H1 (cell line): ENCODE results near the gene SND1. TPM values are rescaled to one million over a fixed set of nuclear protein-coding genes. Genes with fewer than 3 reads are reported as not detected.

ENCODE experiments used
- CTCF ChIA-PET: fragments of 300-600 bp; sonication (Branson Sonifier 250); formaldehyde crosslinking; loops from one replicate; lab custom pipeline; 2021; ENCODE audit not compliant: partially characterized antibody; lab: Charles Lee
- POLR2A ChIA-PET: fragments of 300-600 bp; sonication (Branson Sonifier 250); formaldehyde crosslinking; loops from one replicate; lab custom pipeline; 2021; ENCODE audit warnings: inconsistent platforms; ENCODE audit not compliant: partially characterized antibody; lab: Charles Lee
- DNase-seq, 2 experiments: peaks; one replicate each; pipeline versions ENCODE4 v3.0.0 to v3.0.0-alpha.2; 2010 to 2022; ENCODE audit warnings: low spot score in 2 of 2, low read depth in 1 of 2, mixed read lengths in 1 of 2
- FAIRE-seq: peaks from 2 replicates; lab custom pipeline; 2011; peaks lifted over from hg19 to GRCh38; lab: Jason Lieb, UNC
- H2AFZ ChIP-seq: 2 replicates; pipeline ENCODE4 v1.8.1; 2012; ENCODE audit warnings: low read length, inconsistent platforms
- H2AK5ac ChIP-seq: 2 replicates; pipeline ENCODE4 v1.6.1; 2013; ENCODE audit warnings: low read depth, low read length
- H2BK120ac ChIP-seq: replicated peaks from 2 replicates; pipeline ENCODE3; 2013; ENCODE audit warnings: low read depth, low read length, inconsistent platforms
- H2BK12ac ChIP-seq: 2 replicates; pipeline ENCODE4 v1.6.1; 2013; ENCODE audit warnings: low read depth, low read length
- H2BK15ac ChIP-seq: 2 replicates; pipeline ENCODE4 v1.6.1; 2013; ENCODE audit warnings: low read length
- H2BK20ac ChIP-seq: 2 replicates; pipeline ENCODE4 v1.6.1; 2013; ENCODE audit warnings: low read length
- H2BK5ac ChIP-seq: 2 replicates; pipeline ENCODE4 v1.6.1; 2013; ENCODE audit warnings: low read depth, low read length
- H3K14ac ChIP-seq: 2 replicates; pipeline ENCODE4 v1.6.1; 2013; ENCODE audit warnings: inconsistent platforms; ENCODE audit not compliant: insufficient read length
- H3K18ac ChIP-seq: 2 replicates; pipeline ENCODE4 v1.6.1; 2013; ENCODE audit warnings: low read length; ENCODE audit errors: extremely low read depth
- H3K23ac ChIP-seq: 2 replicates; pipeline ENCODE4 v1.6.1; 2013; ENCODE audit warnings: inconsistent platforms; ENCODE audit not compliant: insufficient read length
- H3K23me2 ChIP-seq: 2 replicates; pipeline ENCODE4 v1.6.1; 2013; ENCODE audit warnings: low read depth, low read length
- H3K27ac ChIP-seq: 2 replicates; pipeline ENCODE4 v1.6.1; 2011; ENCODE audit warnings: low read depth, low read length, inconsistent platforms
- H3K27me3 ChIP-seq, 4 experiments: replicated peaks in 1 of 4; 1 replicate in 1 of 4; 2 replicates in 3 of 4; pipeline versions ENCODE4 v1.6.1 to v1.8.1; 2011 to 2013; ENCODE audit warnings: low read length in 3 of 4, mild to moderate bottlenecking in 3 of 4, inconsistent platforms in 2 of 4, mixed read lengths in 2 of 4, moderate library complexity in 1 of 4; ENCODE audit not compliant: control insufficient read depth in 3 of 4, insufficient read depth in 3 of 4; ENCODE audit errors: extremely low read depth in 1 of 4
- H3K36me3 ChIP-seq, 4 experiments: 2 replicates each; pipeline versions ENCODE4 v1.6.1 to v1.8.1; 2011 to 2013; ENCODE audit warnings: mild to moderate bottlenecking in 4 of 4, low read length in 3 of 4, moderate library complexity in 2 of 4, control low read depth in 1 of 4, inconsistent platforms in 1 of 4; ENCODE audit not compliant: insufficient read depth in 4 of 4, control insufficient read depth in 2 of 4
- H3K4ac ChIP-seq: replicated peaks from 2 replicates; pipeline ENCODE3; 2013; ENCODE audit warnings: low read length, low read depth, mixed read lengths, inconsistent platforms; ENCODE audit not compliant: insufficient read length
- H3K4me1 ChIP-seq, 4 experiments: replicated peaks in 1 of 4; 1 replicate in 1 of 4; 2 replicates in 3 of 4; pipeline versions ENCODE4 v1.6.1 to v1.8.1; 2011 to 2013; ENCODE audit warnings: low read length in 3 of 4, inconsistent platforms in 2 of 4, mixed read lengths in 1 of 4; ENCODE audit not compliant: insufficient read depth in 4 of 4, control insufficient read depth in 3 of 4
- H3K4me2 ChIP-seq, 2 experiments: 2 replicates each; pipeline versions ENCODE4 v1.6.1 to v1.8.1; 2011 to 2013; ENCODE audit warnings: low read depth in 2 of 2, low read length in 2 of 2, control low read depth in 1 of 2, inconsistent platforms in 1 of 2, mild to moderate bottlenecking in 1 of 2; ENCODE audit not compliant: insufficient read depth in 1 of 2
- H3K4me3 ChIP-seq, 4 experiments: fragments of 200-600, 300-600 bp in 1 of 4; sonication (generic), shearing (Covaris generic), sonication (Bioruptor Twin) in 1 of 4; 2 replicates each; pipeline versions ENCODE4 v1.5.1 to v1.8.1; 2011 to 2016; ENCODE audit warnings: low read length in 4 of 4, low read depth in 3 of 4, control low read depth in 2 of 4, inconsistent platforms in 2 of 4, mild to moderate bottlenecking in 2 of 4, mixed read lengths in 1 of 4, moderate library complexity in 1 of 4; ENCODE audit not compliant: insufficient read depth in 2 of 4; ENCODE audit errors: extremely low read depth in 1 of 4
- H3K56ac ChIP-seq: replicated peaks from 2 replicates; pipeline ENCODE3; 2013; ENCODE audit warnings: low read depth, mild to moderate bottlenecking, mixed read lengths, low read length, inconsistent platforms; ENCODE audit not compliant: insufficient read length
- H3K79me1 ChIP-seq: 2 replicates; pipeline ENCODE4 v1.6.1; 2013; ENCODE audit warnings: low read depth, low read length, control low read depth
- H3K79me2 ChIP-seq, 2 experiments: 2 replicates each; pipeline versions ENCODE4 v1.6.1 to v1.8.1; 2012 to 2013; ENCODE audit warnings: low read length in 2 of 2, mild to moderate bottlenecking in 2 of 2, inconsistent platforms in 1 of 2; ENCODE audit not compliant: insufficient read depth in 2 of 2, control insufficient read depth in 1 of 2
- H3K9ac ChIP-seq, 4 experiments: replicated peaks in 1 of 4; 1 replicate in 1 of 4; 2 replicates in 3 of 4; pipeline versions ENCODE4 v1.6.1 to v1.8.1; 2011 to 2013; ENCODE audit warnings: low read depth in 3 of 4, low read length in 3 of 4, control low read depth in 2 of 4, mild to moderate bottlenecking in 2 of 4, moderate library complexity in 2 of 4, inconsistent platforms in 1 of 4; ENCODE audit errors: extremely low read depth in 1 of 4
- H3K9me3 ChIP-seq, 2 experiments: 2 replicates each; pipeline versions ENCODE4 v1.6.1 to v1.8.1; 2012 to 2013; ENCODE audit warnings: mild to moderate bottlenecking in 2 of 2, moderate library complexity in 2 of 2, control low read depth in 1 of 2, inconsistent platforms in 1 of 2, low read depth in 1 of 2, low read length in 1 of 2, mixed read lengths in 1 of 2; ENCODE audit not compliant: insufficient read depth in 2 of 2
- H4K20me1 ChIP-seq, 2 experiments: replicated peaks in 1 of 2; 2 replicates each; pipeline versions ENCODE3 to v1.8.1; 2011 to 2013; ENCODE audit warnings: inconsistent platforms in 2 of 2, low read length in 2 of 2, mild to moderate bottlenecking in 1 of 2; ENCODE audit not compliant: insufficient read depth in 2 of 2, control insufficient read depth in 1 of 2
- H4K5ac ChIP-seq: 2 replicates; pipeline ENCODE4 v1.6.1; 2013; ENCODE audit warnings: low read length, low read depth, mixed read lengths, inconsistent platforms; ENCODE audit not compliant: insufficient read length
- H4K8ac ChIP-seq: 2 replicates; pipeline ENCODE4 v1.8.0; 2013; ENCODE audit warnings: mild to moderate bottlenecking, moderate library complexity, low read length, inconsistent platforms; ENCODE audit not compliant: insufficient read depth; ENCODE audit errors: extremely low read depth
- H4K91ac ChIP-seq: replicated peaks from 2 replicates; pipeline ENCODE3; 2013; ENCODE audit warnings: low read length, mixed read lengths, inconsistent platforms; ENCODE audit not compliant: insufficient read length
- CBX5 ChIP-seq: fragments of 300-800, 300-1000 bp; sonication (generic); IDR thresholded peaks from 2 replicates; pipeline ENCODE4 v1.7.1; 2016; ENCODE audit warnings: antibody characterized with exemption, low read length, low read depth
- WGBS, 2 experiments: shearing (Covaris generic) in 1 of 2; methylation state at CpG; one replicate each; pipeline versions ENCODE4 v1.1.6 to v1.1.7; 2013 to 2015; ENCODE audit warnings: low lambda C conversion rate in 2 of 2, mixed read lengths in 2 of 2, inconsistent platforms in 1 of 2, low coverage in 1 of 2, missing lambda C conversion rate in 1 of 2; ENCODE audit not compliant: insufficient replicate concordance in 2 of 2, insufficient coverage in 1 of 2, insufficient read length in 1 of 2; ENCODE audit errors: extremely low coverage in 1 of 2, missing lambda C conversion rate in 1 of 2; 5-methylcytosine and 5-hydroxymethylcytosine counted together
- polyA plus RNA-seq, 7 experiments: library from polyadenylated mRNA; depleted of rRNA in 3 of 7; stranded (reverse) in 5 of 7; unstranded in 2 of 7; fragments of >200 nt in 5 of 7; fragments of 200-250 nt in 2 of 7; gene quantifications; 1 replicate in 5 of 7; 2 replicates in 1 of 7; 4 replicates in 1 of 7; pipeline versions ENCODE4 v1.2.1 to v1.2.3, GENCODE V29; 2011 to 2013; ENCODE audit warnings: missing spikeins in 2 of 7, mixed read lengths in 2 of 7
- total RNA-seq: library from RNA; stranded (reverse); fragmentation: NEBNext Ultra II Directional; extraction: Animal tissue kit (Norgen Biotek cat#: 25700); gene quantifications from 2 replicates; pipeline ENCODE4 v1.2.1, GENCODE V29; 2021
- TF ChIP-seq, protein P1 (sequence below), 3 experiments: IDR thresholded peaks; 1 replicate in 2 of 3; 2 replicates in 1 of 3; pipeline versions ENCODE4 v1.5.1 to v1.6.1; 2011; ENCODE audit warnings: low read length in 3 of 3, mild to moderate bottlenecking in 3 of 3, inconsistent platforms in 2 of 3, low read depth in 1 of 3, moderate library complexity in 1 of 3; ENCODE audit not compliant: insufficient read depth in 1 of 3; ENCODE audit errors: control extremely low read depth in 1 of 3

The SND1 gene
- total and polyA plus RNA-seq, 2 of the 8 experiments (the other 6 are each of a cell fraction or from before 2014, with no cell fraction given), result 122 to 290 TPM

DNA sequence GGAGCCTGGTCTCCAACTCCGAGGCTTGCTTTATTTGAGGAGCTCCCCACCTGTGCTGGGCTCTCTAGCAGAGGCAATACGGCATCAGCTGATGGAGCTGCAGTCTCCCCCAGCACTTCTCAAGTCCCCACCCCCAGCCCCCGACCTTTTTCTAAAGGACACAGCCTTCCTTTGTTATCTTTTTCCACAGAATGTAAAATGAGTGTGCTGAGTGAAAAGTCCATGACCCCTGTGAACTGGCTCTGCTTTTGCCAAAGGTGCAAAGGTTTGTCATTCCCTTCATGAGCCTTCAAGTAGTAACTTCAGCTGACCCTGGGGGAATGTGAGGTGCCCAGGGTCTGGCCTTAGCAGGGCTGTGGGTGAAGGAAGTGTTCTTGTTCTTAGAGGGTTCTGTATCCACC, 353.8 kb downstream of the SND1 start:
- Histone ChIP-seq H3K4ac (no peak overlapping the region), H3K4me2 (no peak overlapping the region), H4K5ac (no peak overlapping the region), H2BK12ac (no peak overlapping the region), H3K9me3 (no peaks in the 10 kb centered on the region), H3K27me3 (no peaks in the 10 kb centered on the region), H3K79me1 (no peaks in the 10 kb centered on the region; the same call in 1 of the 2 replicates), H3K4me3 (no peak overlapping the region), H3K18ac (no peak overlapping the region), H3K23ac (no peak overlapping the region), H3K14ac (no peak overlapping the region), H3K56ac (no peak overlapping the region), H3K36me3 (no peaks in the 10 kb centered on the region), H4K20me1 (peaks cover 2 to 3% of the 10 kb centered on the region in 2 experiments), H3K79me2 (no peaks in the 10 kb centered on the region), H3K9ac (no peak overlapping the region), H2BK120ac (no peak overlapping the region), H2BK15ac (no peak overlapping the region), H2AK5ac (no peak overlapping the region), H2BK5ac (no peak overlapping the region), H3K4me1 (no peaks in the 10 kb centered on the region; a peak in 1 of 7 replicates), H2BK20ac (no peak overlapping the region), H4K8ac (no peak overlapping the region), H4K91ac (no peak overlapping the region), H2AFZ (no peak overlapping the region), H3K23me2 (no peaks in the 10 kb centered on the region), H3K27ac (no peak overlapping the region)
- no peak for FAIRE-seq
- POLR2A ChIA-PET, result no interaction called here
- WGBS, 2 experiments, result 84% methylated on average over 3 of the region's 3 CpGs; no CpG with 5 or more reads in 1 of the 2 experiments
- CTCF ChIA-PET, result interaction anchor here (0.8 to 4.2 kb wide), 7 partner anchors 9 to 121 kb away, joined by 3 to 24 read pairs (median 4); no protein-coding TSS in a partner anchor
- DNase-seq, result no peak
- no peak for TF ChIP-seq CBX5
- TF ChIP-seq, protein P1, sequence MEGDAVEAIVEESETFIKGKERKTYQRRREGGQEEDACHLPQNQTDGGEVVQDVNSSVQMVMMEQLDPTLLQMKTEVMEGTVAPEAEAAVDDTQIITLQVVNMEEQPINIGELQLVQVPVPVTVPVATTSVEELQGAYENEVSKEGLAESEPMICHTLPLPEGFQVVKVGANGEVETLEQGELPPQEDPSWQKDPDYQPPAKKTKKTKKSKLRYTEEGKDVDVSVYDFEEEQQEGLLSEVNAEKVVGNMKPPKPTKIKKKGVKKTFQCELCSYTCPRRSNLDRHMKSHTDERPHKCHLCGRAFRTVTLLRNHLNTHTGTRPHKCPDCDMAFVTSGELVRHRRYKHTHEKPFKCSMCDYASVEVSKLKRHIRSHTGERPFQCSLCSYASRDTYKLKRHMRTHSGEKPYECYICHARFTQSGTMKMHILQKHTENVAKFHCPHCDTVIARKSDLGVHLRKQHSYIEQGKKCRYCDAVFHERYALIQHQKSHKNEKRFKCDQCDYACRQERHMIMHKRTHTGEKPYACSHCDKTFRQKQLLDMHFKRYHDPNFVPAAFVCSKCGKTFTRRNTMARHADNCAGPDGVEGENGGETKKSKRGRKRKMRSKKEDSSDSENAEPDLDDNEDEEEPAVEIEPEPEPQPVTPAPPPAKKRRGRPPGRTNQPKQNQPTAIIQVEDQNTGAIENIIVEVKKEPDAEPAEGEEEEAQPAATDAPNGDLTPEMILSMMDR (IDR thresholded peaks at IDR 0.05; ENCODE audit: control extremely low read depth in 1 of 3, insufficient read depth in 1 of 3, low read depth in 1 of 3, low read length in 3 of 3), result no peak
